AG04449 (cell line): ENCODE measurements around the gene ADAMTS18.
"Not testable (repeated sequence)": the region's sequence is repeated elsewhere in the genome, so short reads cannot be mapped to it uniquely, and the experiment has no call there.

Experiments used
- CTCF ChIA-PET: fragments of 350-600 bp; formaldehyde crosslinking; extraction: SDS; loops from one replicate; lab custom pipeline; 2021; ENCODE audit warnings: antibody characterized with exemption; lab: Yijun Ruan, JAX
- POLR2A ChIA-PET: fragments of 400-600, 350-600 bp; formaldehyde crosslinking; extraction: SDS; loops from one replicate; lab custom pipeline; 2020; ENCODE audit warnings: antibody characterized with exemption, inconsistent platforms; lab: Yijun Ruan, JAX
- DNase-seq: peaks from one replicate; pipeline ENCODE4 v3.0.0-alpha.2; 2010; ENCODE audit warnings: low read depth, low spot score
- H3K4me3 ChIP-seq: 2 replicates; pipeline ENCODE4 v1.5.1; 2011; ENCODE audit warnings: low read depth, mild to moderate bottlenecking, control low read depth, low read length
- CTCF ChIP-seq: IDR thresholded peaks from one replicate; pipeline ENCODE4 v1.5.1; 2011; ENCODE audit warnings: mild to moderate bottlenecking, moderate library complexity, low read length, control low read depth, inconsistent platforms; ENCODE audit not compliant: insufficient read depth; ENCODE audit errors: missing control alignments

Gene ADAMTS18

GRCh38 chr16:77290451-77291115, 144.3 kb downstream of the ADAMTS18 start:
- no peak for TF ChIP-seq CTCF
- no peak overlapping the region for H3K4me3 ChIP-seq
- DNase-seq, result no peak
- POLR2A ChIA-PET, result no interaction called here
- CTCF ChIA-PET, result no interaction called here

- no peak overlapping the region for H3K4me3 ChIP-seq
- no peak for TF ChIP-seq CTCF
- DNase-seq, result no peak
- ChIA-PET POLR2A (no interaction called here), CTCF (no interaction called here)
These were observed 145.5 kb downstream of the ADAMTS18 start for GRCh38 chr16:77289331-77289809.

- CTCF ChIA-PET, result no interaction called here
- H3K4me3 ChIP-seq, result no peak overlapping the region
- DNase-seq, result peak; percentile 73
- POLR2A ChIA-PET, result interaction anchor here (0.6 to 1.8 kb wide), 2 partner anchors 11 to 696 kb away, joined by 3 to 11 read pairs; no protein-coding TSS in a partner anchor
- TF ChIP-seq CTCF, result no peak
These were observed 146.6 kb downstream of the ADAMTS18 start for GRCh38 chr16:77288222-77288621.

DNA sequence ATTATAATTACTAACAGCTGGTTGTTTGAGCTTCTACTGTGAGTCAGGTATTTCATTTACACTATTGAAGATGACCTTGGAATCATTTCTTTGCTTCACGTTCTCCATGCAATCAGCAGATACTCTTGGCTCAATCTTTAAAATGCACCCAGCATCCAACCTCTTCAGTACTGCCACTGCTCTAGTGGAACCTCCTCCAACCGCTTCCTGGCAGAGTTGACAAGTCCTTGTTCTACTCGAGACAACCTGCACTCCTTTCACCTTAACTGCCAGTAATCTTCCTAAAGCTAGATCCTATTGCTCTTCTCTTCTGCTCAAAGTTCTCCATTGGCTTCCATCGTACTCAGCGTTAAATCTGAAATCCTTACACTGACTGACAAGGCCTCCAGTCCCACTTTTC, 149.2 kb downstream of the ADAMTS18 start:
- DNase-seq, result no peak
- no peak overlapping the region for H3K4me3 ChIP-seq
- ChIA-PET POLR2A (no interaction called here), CTCF (no interaction called here)
- no peak for TF ChIP-seq CTCF

DNA sequence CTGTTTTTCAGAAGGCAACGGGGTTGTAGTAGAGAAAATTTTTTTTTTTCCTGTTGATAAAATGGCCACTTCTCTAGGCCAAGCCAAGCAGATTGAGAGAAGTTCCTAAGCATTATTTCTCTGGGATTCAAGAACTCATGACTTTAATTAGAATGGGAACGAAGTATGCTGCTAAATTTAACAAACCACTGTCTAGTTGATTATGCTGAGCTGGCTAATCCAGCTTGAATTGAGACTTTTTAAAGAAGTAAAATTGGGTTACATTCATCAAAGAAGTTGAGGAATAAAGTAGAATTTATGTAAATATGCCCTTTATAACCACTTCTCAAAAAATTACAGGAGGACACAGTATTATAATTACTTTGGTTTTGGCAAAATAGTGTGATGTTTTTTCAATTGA, 152.5 kb downstream of the ADAMTS18 start:
- no peak overlapping the region for H3K4me3 ChIP-seq
- TF ChIP-seq CTCF, result no peak
- CTCF ChIA-PET, result interaction anchor here (1.1 to 2.7 kb wide), 2 partner anchors 12 to 46 kb away, joined by 3 to 9 read pairs; no protein-coding TSS in a partner anchor
- no peak for DNase-seq
- POLR2A ChIA-PET, result no interaction called here

GRCh38 chr16:77279316-77279715, 155.5 kb downstream of the ADAMTS18 start:
- POLR2A ChIA-PET, H3K4me3 ChIP-seq, DNase-seq: not testable (repeated sequence)
- CTCF ChIA-PET, result interaction anchor here (1.5 kb wide), 1 partner anchor 43 kb away, joined by 3 read pairs; no protein-coding TSS in a partner anchor

DNA sequence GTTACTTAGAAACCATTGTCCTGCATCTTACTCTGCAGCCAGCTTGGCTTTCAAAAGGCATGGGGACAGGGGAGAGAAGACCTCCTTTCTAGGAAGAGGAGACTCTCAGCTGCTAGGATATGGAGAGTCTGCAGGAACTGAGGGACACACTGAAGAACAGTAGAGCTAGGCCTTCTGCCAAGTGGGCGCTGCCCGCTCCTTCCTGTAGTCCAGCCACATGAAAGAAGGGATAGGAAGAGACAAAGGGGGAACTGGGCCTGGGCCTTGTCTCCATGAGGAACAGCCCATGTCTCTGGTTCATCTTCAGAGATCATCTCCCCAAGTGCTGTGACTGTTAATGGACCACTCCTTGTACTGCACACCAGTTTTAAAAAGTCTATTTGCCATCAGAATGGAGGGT, 157.3 kb downstream of the ADAMTS18 start:
- no peak for DNase-seq
- no peak overlapping the region for H3K4me3 ChIP-seq
- ChIA-PET POLR2A (no interaction called here), CTCF (no interaction called here)
- TF ChIP-seq CTCF, result no peak
